Loucy (cell line): ENCODE data around the gene NOS3.

Experiments used
- H2AFZ ChIP-seq: fragments of 200-600 bp; sonication (generic); 2 replicates; pipeline ENCODE4 v1.6.0; 2016; ENCODE audit warnings: antibody characterized with exemption, mild to moderate bottlenecking, low read length, moderate library complexity
- H3F3A ChIP-seq: fragments of 200-600 bp; 2 replicates; pipeline ENCODE4 v1.6.0; 2016; ENCODE audit warnings: antibody characterized with exemption, low read depth, mild to moderate bottlenecking
- H3K27me3 ChIP-seq: fragments of 200-600 bp; sonication (generic); 2 replicates; pipeline ENCODE4 v1.6.1; 2014; ENCODE audit warnings: low read length, mild to moderate bottlenecking; ENCODE audit not compliant: insufficient read depth, poor library complexity, severe bottlenecking
- H3K36me3 ChIP-seq: fragments of 200-600 bp; sonication (generic); 2 replicates; pipeline ENCODE4 v1.6.1; 2016; ENCODE audit warnings: low read length; ENCODE audit not compliant: insufficient read depth
- H3K4me1 ChIP-seq: fragments of 200-600 bp; sonication (generic); 2 replicates; pipeline ENCODE4 v1.5.1; 2014; ENCODE audit warnings: low read length, mild to moderate bottlenecking; ENCODE audit not compliant: insufficient read depth, poor library complexity, severe bottlenecking
- H3K4me2 ChIP-seq: fragments of 200-600 bp; sonication (generic); 2 replicates; pipeline ENCODE4 v1.6.0; 2014; ENCODE audit warnings: antibody characterized with exemption, low read length, low read depth, mild to moderate bottlenecking; ENCODE audit not compliant: poor library complexity, severe bottlenecking
- H3K4me3 ChIP-seq: fragments of 200-600 bp; sonication (generic); 2 replicates; pipeline ENCODE4 v1.5.1; 2014; ENCODE audit warnings: low read length, mild to moderate bottlenecking, mixed read lengths; ENCODE audit not compliant: poor library complexity, severe bottlenecking
- H3K79me2 ChIP-seq: fragments of 200-600 bp; sonication (generic); 2 replicates; pipeline ENCODE4 v1.6.1; 2014; ENCODE audit warnings: low read length; ENCODE audit not compliant: insufficient read depth
- H3K9ac ChIP-seq: fragments of 200-600 bp; sonication (generic); 2 replicates; pipeline ENCODE4 v1.6.0; 2014; ENCODE audit warnings: mild to moderate bottlenecking, low read depth, low read length, moderate library complexity; ENCODE audit not compliant: poor library complexity, severe bottlenecking
- H3K9me2 ChIP-seq: fragments of 200-600 bp; sonication (generic); replicated peaks from 2 replicates; pipeline ENCODE4 v1.6.1; 2016; ENCODE audit warnings: low read depth, low read length, mixed read lengths
- H3K9me3 ChIP-seq: fragments of 200-600 bp; sonication (generic); 2 replicates; pipeline ENCODE4 v1.6.1; 2014; ENCODE audit warnings: mild to moderate bottlenecking, antibody characterized with exemption, low read length, low read depth; ENCODE audit not compliant: insufficient read depth
- H4K20me1 ChIP-seq: fragments of 200-600 bp; sonication (generic); 2 replicates; pipeline ENCODE4 v1.6.0; 2014; ENCODE audit warnings: antibody characterized with exemption, low read length, mild to moderate bottlenecking; ENCODE audit not compliant: insufficient read depth, poor library complexity, severe bottlenecking
- EZH2phosphoT487 ChIP-seq: fragments of 200-600 bp; IDR thresholded peaks from 2 replicates; pipeline ENCODE4 v1.6.1; 2018; ENCODE audit warnings: antibody characterized with exemption, mild to moderate bottlenecking, moderate library complexity, borderline replicate concordance
- TF ChIP-seq, protein P1 (sequence below): fragments of 200-600 bp; sonication (generic); conservative IDR thresholded peaks from 2 replicates; pipeline ENCODE4 v1.5.1; 2014; ENCODE audit warnings: mild to moderate bottlenecking, antibody characterized with exemption, low read length

Gene NOS3

DNA sequence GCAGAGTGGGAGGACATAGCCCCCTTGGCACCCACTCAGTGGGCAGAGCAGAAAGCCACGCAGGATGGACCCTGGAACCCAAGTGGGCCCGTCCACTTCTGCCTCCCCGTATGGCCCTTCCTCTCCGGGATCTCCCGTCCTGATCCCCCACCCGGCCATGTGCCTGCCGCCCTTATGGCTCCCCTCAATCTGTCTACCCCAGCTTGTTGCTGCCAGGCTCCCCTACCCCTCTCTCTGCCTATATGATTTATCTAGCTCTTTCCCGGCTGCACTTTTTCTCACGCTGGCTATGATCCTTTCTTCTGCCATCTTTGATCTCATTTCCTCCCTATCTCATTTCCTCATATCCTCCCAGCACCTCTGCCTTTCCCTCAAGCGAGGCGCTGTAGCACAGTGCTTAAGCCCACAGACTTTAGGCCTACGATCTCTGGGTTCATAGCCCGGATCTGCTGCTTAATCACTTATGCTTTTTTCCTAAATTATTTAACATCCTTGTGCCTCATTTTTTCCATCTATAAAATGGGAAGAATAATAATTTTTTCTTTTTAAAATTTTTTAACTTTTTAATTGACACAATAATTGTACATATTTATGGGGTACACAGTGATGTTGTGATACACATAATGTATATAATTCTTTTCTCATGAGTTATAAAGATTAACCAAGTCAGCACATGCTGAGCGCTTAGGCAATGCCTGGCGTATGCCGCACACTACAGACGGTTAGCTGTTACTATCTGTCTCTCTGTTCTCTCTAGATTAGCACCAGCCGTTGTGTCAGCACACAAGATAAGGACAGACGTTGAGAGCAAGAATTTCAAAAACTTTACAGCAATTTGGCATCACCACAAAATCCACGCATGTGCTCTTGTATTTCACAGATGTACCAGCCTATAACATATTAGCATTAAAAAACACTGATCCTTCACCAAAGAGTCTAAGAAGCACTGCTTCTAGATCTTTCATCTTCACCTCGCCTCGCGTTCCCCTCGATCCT is 30.8 kb upstream of the NOS3 start:
- H4K20me1 ChIP-seq: no peaks in the 10 kb centered on the region
- H2AFZ ChIP-seq: no peak overlapping the region
- H3F3A ChIP-seq: no peaks in the 10 kb centered on the region
- peak overlapping the region; percentile 18 for H3K4me3 ChIP-seq
- no peaks in the 10 kb centered on the region for H3K9me3 ChIP-seq
- no peaks in the 10 kb centered on the region for H3K36me3 ChIP-seq
- H3K4me1 ChIP-seq: peaks cover 49% of the 10 kb centered on the region
- no peaks in the 10 kb centered on the region for H3K27me3 ChIP-seq
- H3K4me2 ChIP-seq: peak overlapping the region; percentile 46
- no peaks in the 10 kb centered on the region for H3K9me2 ChIP-seq
- TF ChIP-seq, protein P1, sequence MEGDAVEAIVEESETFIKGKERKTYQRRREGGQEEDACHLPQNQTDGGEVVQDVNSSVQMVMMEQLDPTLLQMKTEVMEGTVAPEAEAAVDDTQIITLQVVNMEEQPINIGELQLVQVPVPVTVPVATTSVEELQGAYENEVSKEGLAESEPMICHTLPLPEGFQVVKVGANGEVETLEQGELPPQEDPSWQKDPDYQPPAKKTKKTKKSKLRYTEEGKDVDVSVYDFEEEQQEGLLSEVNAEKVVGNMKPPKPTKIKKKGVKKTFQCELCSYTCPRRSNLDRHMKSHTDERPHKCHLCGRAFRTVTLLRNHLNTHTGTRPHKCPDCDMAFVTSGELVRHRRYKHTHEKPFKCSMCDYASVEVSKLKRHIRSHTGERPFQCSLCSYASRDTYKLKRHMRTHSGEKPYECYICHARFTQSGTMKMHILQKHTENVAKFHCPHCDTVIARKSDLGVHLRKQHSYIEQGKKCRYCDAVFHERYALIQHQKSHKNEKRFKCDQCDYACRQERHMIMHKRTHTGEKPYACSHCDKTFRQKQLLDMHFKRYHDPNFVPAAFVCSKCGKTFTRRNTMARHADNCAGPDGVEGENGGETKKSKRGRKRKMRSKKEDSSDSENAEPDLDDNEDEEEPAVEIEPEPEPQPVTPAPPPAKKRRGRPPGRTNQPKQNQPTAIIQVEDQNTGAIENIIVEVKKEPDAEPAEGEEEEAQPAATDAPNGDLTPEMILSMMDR: no peak; the same call in 1 of the 2 replicates
- no peak for TF ChIP-seq EZH2phosphoT487
- no peaks in the 10 kb centered on the region for H3K79me2 ChIP-seq
- peak overlapping the region; percentile 65 for H3K9ac ChIP-seq

DNA sequence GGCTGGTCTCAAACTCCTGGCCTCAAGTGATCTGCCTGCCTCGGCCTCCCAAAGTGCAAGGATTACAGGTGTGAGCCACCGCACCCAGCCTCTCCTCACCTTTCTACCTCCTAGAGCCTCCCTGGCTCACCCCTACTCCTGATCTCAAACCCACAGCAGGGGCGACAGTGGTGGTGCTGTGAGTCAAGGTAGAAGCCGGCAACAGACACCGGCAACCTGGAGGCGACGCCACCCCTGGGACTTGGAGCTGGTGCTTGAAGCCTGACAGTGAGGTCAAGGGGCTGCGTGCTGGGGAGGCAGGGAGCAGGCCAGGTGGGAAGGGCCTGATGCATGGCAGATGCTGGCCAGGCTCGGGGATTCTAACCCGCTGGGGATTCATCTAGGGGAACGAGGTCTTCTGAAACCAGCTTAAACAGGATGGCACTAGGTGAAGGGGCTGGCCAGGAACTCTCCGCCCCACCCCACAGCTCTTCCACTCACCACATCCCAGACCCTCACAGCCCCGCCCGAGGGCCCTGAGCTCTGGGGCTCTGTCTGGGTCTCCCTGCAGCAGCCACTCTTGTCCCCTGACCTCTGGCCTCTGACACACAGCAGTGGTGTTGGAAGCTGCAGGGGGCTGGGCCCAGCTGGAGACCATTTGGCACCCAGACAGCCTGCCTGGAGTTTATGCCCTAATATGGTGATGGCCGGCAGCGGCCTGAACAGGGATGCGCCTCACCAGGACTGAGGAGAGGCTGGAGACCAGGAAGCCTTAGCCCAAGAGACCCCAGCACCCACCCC is 29.1 kb upstream of the NOS3 start:
- H3K9me2 ChIP-seq: no peaks in the 10 kb centered on the region
- no peaks in the 10 kb centered on the region for H3K36me3 ChIP-seq
- H3K79me2 ChIP-seq: no peaks in the 10 kb centered on the region
- H3F3A ChIP-seq: no peaks in the 10 kb centered on the region
- H3K9me3 ChIP-seq: no peaks in the 10 kb centered on the region
- H2AFZ ChIP-seq: no peak overlapping the region
- TF ChIP-seq, protein P1: no peak
- no peak for TF ChIP-seq EZH2phosphoT487
- peak overlapping the region; percentile 36 for H3K4me3 ChIP-seq
- peaks cover 49% of the 10 kb centered on the region for H3K4me1 ChIP-seq
- no peaks in the 10 kb centered on the region for H4K20me1 ChIP-seq
- peak overlapping the region; percentile 65 for H3K9ac ChIP-seq
- peak overlapping the region; percentile 46 for H3K4me2 ChIP-seq
- no peaks in the 10 kb centered on the region for H3K27me3 ChIP-seq

DNA sequence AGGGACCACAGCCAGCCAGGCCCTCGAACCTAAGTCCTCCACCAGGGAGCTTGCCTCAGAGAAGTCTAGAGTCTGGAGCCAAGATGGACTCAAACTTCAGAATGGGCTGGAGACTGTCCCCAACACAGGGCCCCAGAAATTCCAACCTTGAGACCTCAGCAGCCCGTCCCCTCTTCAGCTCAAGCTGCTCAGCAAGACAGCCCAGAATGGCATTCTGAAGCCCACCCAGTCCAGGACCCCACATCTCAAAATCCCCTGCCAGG is 28.6 kb upstream of the NOS3 start:
- Histone ChIP-seq H3K4me1 (peaks cover 49% of the 10 kb centered on the region), H3K9me3 (no peaks in the 10 kb centered on the region), H4K20me1 (no peaks in the 10 kb centered on the region), H3K4me2 (peak overlapping the region; percentile 46), H3K4me3 (peak overlapping the region; percentile 26), H3K36me3 (no peaks in the 10 kb centered on the region), H3K9ac (peak overlapping the region; percentile 65), H3K9me2 (no peaks in the 10 kb centered on the region), H3K27me3 (no peaks in the 10 kb centered on the region), H3F3A (no peaks in the 10 kb centered on the region), H2AFZ (no peak overlapping the region), H3K79me2 (no peaks in the 10 kb centered on the region)
- TF ChIP-seq EZH2phosphoT487: no peak
- TF ChIP-seq, protein P1: no peak
